Stomach (tissue), 9 donors: Measurements from ENCODE around the gene KIRREL3. TPM values are rescaled to one million over a fixed set of nuclear protein-coding genes. Genes with fewer than 3 reads are reported as not detected.

Experiments
- DNase-seq, 2 donors: peaks; one replicate each; pipeline versions ENCODE4 v3.0.0 to v3.0.0-alpha.2; 2013 to 2019
- H3K27ac ChIP-seq, 5 donors: fragments of 200-600 bp in 4 of 5; sonication (generic) in 4 of 5; one replicate each; pipeline ENCODE4 v1.5.1; 2013 to 2019; ENCODE audit warnings: mild to moderate bottlenecking in 1 of 5, moderate library complexity in 1 of 5
- H3K27me3 ChIP-seq, 3 donors: fragments of 200-600 bp; sonication (generic); one replicate each; pipeline ENCODE4 v1.5.1; 2017 to 2019; ENCODE audit warnings: mixed run types in 1 of 3
- H3K36me3 ChIP-seq, 4 donors: fragments of 200-600 bp; sonication (generic); 1 replicate in 3 of 4; 2 replicates in 1 of 4; pipeline ENCODE4 v1.5.1; 2016 to 2019
- H3K4me1 ChIP-seq, 4 donors: fragments of 200-600 bp; sonication (generic); one replicate each; pipeline ENCODE4 v1.5.1; 2016 to 2019
- H3K4me3 ChIP-seq, 4 donors: fragments of 200-600 bp; sonication (generic) in 3 of 4; one replicate each; pipeline ENCODE4 v1.5.1; 2016 to 2019; ENCODE audit warnings: mild to moderate bottlenecking in 1 of 4
- H3K9me3 ChIP-seq, 4 donors: fragments of 200-600 bp; sonication (generic); one replicate each; pipeline ENCODE4 v1.5.1; 2016 to 2019
- EP300 ChIP-seq: sonication (generic); formaldehyde crosslinking; IDR thresholded peaks from one replicate; pipeline ENCODE4 v1.6.1; 2017; ENCODE audit warnings: antibody characterized with exemption
- POLR2A ChIP-seq, 4 donors: fragments of 450-650 bp; IDR thresholded peaks; one replicate each; pipeline ENCODE4 v1.6.1; 2016; ENCODE audit warnings: antibody characterized with exemption in 4 of 4, control low read depth in 2 of 4, mild to moderate bottlenecking in 1 of 4, moderate library complexity in 1 of 4
- POLR2AphosphoS5 ChIP-seq, 3 donors: sonication (generic); formaldehyde crosslinking; IDR thresholded peaks; one replicate each; pipeline ENCODE4 v1.6.1; 2016; ENCODE audit warnings: antibody characterized with exemption in 3 of 3
- WGBS, 5 donors: extraction: QIAGEN DNeasy Blood & Tissue Kit in 3 of 5; methylation state at CpG; one replicate each; pipeline versions ENCODE4 v1.1.5 to v1.1.7; 2013 to 2018; 5-methylcytosine and 5-hydroxymethylcytosine counted together
- intact Hi-C: fragments of 100-400 bp; cut with DNase I; formaldehyde crosslinking; loops from one replicate; pipeline ENCODE4 v1.15.1; 2023; ENCODE audit warnings: low total_unique reads
- polyA plus RNA-seq, 3 donors: library from polyadenylated mRNA; stranded (reverse); fragments of 200-250 nt; gene quantifications; one replicate each; pipeline ENCODE4 v1.2.3, GENCODE V29; 2013
- total RNA-seq, 5 donors: library from RNA; depleted of rRNA; stranded (reverse); fragments of >200 nt; gene quantifications; one replicate each; pipeline versions ENCODE4 v1.1.0 to v1.2.3, GENCODE V29; 2014 to 2016
- TF ChIP-seq, protein P1 (sequence below), 7 experiments: fragments of 450-650 bp in 4 of 7; fragments of 200-600 bp in 3 of 7; sonication (generic) in 3 of 7; IDR thresholded peaks; one replicate each; pipeline ENCODE4 v1.5.1; 2016 to 2019; ENCODE audit warnings: antibody characterized with exemption in 7 of 7, control low read depth in 2 of 7, mild to moderate bottlenecking in 1 of 7
- donor health status: healthy with polysubstance abuse.
- donor health status: Bipolar disorder and iron deficiency.
- donor health status: healthy.

The KIRREL3 gene
- total and polyA plus RNA-seq, 8 donors = 0.10 to 1.7 (median 0.38) TPM; not detected in 4

DNA sequence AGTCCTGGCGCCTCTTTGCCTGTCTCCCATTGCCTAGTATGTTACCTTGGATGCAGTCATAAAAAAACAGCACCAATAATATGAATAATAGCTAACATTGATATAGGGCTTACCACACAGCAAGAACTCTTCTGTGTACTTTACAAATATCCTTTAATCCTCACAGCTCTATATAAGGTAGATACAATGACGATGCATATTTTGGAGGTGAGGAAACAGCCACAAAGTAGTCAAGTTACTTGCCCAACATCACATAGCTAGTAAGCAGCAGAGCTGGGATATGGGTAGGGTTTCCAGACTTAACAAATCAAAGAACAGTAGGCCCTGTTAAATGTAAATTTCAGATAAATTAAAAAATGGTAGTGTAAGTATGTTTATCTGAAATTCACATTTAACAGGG is 516.3 kb downstream of the KIRREL3 start:
- H3K4me1 ChIP-seq = peaks cover 4 to 7% (median 5%) of the 10 kb centered on the region in 4 donors
- no peak overlapping the region for H3K27ac ChIP-seq
- H3K36me3 ChIP-seq = no peaks in the 10 kb centered on the region
- no peak overlapping the region for H3K4me3 ChIP-seq
- no peak for DNase-seq
- H3K27me3 ChIP-seq = no peaks in the 10 kb centered on the region
- intact Hi-C loops = loop anchor here (5.0 kb wide), 1 partner anchor 37 kb away; no protein-coding TSS in a partner anchor
- H3K9me3 ChIP-seq = no peaks in the 10 kb centered on the region
- 60 to 82% (median 79%) methylated on average over 2 of the region's 2 CpGs for WGBS, 5 donors
- TF ChIP-seq POLR2A (IDR thresholded peaks at IDR 0.05) = no peak
- TF ChIP-seq EP300 = no peak

DNA sequence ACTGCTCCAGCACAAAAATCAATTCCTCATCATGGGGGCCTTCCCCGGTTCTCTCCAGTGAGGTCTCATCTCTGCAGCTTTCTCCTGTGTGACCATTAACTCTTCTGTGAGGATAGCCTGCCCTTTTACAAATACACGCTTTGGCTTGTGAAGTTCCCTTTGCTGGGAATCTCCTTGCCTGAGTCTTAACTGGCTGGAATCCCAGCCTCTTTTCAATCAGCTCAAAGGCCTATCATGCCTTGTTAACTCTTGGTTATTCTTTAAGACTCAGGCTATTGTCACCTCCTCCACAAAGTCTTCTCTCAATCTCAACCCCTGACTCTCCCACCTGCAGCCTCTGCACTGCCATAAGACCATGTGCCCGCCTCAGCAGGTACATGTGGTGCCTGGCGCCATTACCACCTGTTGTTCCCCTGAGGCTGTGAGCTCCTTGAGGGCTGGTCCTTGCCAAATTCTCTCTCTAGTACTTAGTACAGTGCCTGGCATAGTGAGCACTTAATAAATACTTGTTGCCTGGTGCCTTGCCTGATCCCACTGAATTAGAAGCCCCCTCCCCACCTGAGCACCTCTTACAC is 516.9 kb downstream of the KIRREL3 start:
- Histone ChIP-seq H3K4me1 (peaks cover 4 to 7% (median 5%) of the 10 kb centered on the region in 4 donors), H3K9me3 (no peaks in the 10 kb centered on the region), H3K27ac (no peak overlapping the region), H3K36me3 (no peaks in the 10 kb centered on the region), H3K4me3 (no peak overlapping the region), H3K27me3 (no peaks in the 10 kb centered on the region)
- 67 to 93% (median 81%) methylated on average over 4 of the region's 4 CpGs for WGBS, 5 donors
- no peak for DNase-seq
- no peak for TF ChIP-seq POLR2A (IDR thresholded peaks at IDR 0.05)
- no peak for TF ChIP-seq POLR2AphosphoS5 (IDR thresholded peaks at IDR 0.05)
- no peak for TF ChIP-seq EP300
- intact Hi-C loops = loop anchor here (5.0 kb wide), 1 partner anchor 36 kb away; no protein-coding TSS in a partner anchor

DNA sequence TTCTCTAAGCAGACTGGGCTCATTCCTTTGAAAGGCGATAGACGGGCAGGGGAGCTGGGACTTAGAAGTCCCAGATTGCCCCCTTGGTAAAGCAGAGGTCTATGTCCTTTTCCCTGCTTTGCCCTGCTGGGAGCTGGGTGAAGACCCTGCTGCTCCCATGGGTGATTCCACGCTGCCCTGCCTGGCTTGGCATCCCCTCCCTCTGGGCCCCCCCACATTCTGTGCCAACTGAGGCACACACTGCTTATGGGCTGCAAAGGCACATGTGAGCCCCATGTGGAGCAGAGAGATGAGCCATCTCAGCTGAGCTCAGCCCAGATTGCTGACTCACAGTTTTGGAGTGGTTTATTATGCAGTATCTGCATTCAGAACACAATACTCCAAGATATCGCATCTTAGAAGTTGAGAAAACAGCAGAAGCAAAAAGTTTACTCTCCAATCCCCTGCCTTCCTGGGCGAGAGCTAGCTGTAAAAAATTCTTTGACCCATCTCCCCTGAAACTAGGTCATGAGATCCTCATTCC is 517.9 kb downstream of the KIRREL3 start:
- no peak for TF ChIP-seq POLR2A (IDR thresholded peaks at IDR 0.05)
- TF ChIP-seq, protein P1, sequence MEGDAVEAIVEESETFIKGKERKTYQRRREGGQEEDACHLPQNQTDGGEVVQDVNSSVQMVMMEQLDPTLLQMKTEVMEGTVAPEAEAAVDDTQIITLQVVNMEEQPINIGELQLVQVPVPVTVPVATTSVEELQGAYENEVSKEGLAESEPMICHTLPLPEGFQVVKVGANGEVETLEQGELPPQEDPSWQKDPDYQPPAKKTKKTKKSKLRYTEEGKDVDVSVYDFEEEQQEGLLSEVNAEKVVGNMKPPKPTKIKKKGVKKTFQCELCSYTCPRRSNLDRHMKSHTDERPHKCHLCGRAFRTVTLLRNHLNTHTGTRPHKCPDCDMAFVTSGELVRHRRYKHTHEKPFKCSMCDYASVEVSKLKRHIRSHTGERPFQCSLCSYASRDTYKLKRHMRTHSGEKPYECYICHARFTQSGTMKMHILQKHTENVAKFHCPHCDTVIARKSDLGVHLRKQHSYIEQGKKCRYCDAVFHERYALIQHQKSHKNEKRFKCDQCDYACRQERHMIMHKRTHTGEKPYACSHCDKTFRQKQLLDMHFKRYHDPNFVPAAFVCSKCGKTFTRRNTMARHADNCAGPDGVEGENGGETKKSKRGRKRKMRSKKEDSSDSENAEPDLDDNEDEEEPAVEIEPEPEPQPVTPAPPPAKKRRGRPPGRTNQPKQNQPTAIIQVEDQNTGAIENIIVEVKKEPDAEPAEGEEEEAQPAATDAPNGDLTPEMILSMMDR (IDR thresholded peaks at IDR 0.05) = no peak
- Histone ChIP-seq H3K4me1 (peaks cover 4 to 7% (median 5%) of the 10 kb centered on the region in 4 donors), H3K27me3 (no peaks in the 10 kb centered on the region), H3K4me3 (no peak overlapping the region), H3K9me3 (no peaks in the 10 kb centered on the region), H3K36me3 (no peaks in the 10 kb centered on the region), H3K27ac (no peak overlapping the region)
- intact Hi-C loops = loop anchor here (5.0 kb wide), 1 partner anchor 35 kb away; no protein-coding TSS in a partner anchor
- no peak for DNase-seq
- WGBS, 5 donors = 83 to 87% (median 85%) methylated on average over 5 of the region's 5 CpGs

DNA sequence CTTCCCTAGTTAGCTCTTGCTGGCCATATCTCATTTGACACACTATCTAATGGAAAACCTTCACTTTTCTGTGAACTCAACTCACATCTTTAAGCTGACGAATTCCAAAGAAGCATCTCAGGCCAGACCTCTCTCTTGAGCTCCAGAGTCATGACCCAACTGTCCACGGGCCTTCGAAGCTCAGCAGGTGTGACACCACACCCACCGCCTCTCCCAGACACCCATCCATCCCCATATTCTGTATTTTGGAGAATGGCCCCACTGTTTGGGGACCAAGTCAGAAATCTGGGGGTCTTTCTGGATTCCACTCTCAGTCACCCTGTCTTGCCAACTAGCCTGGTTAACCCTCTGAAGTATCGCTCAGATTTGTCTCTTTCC is 519.3 kb downstream of the KIRREL3 start:
- no peak for TF ChIP-seq POLR2AphosphoS5 (IDR thresholded peaks at IDR 0.05)
- TF ChIP-seq, protein P1 (IDR thresholded peaks at IDR 0.05) = no peak
- TF ChIP-seq EP300 = no peak
- no peak for TF ChIP-seq POLR2A (IDR thresholded peaks at IDR 0.05)
- peaks cover 0 to 8% (median 0%) of the 10 kb centered on the region in 3 donors for H3K27me3 ChIP-seq

DNA sequence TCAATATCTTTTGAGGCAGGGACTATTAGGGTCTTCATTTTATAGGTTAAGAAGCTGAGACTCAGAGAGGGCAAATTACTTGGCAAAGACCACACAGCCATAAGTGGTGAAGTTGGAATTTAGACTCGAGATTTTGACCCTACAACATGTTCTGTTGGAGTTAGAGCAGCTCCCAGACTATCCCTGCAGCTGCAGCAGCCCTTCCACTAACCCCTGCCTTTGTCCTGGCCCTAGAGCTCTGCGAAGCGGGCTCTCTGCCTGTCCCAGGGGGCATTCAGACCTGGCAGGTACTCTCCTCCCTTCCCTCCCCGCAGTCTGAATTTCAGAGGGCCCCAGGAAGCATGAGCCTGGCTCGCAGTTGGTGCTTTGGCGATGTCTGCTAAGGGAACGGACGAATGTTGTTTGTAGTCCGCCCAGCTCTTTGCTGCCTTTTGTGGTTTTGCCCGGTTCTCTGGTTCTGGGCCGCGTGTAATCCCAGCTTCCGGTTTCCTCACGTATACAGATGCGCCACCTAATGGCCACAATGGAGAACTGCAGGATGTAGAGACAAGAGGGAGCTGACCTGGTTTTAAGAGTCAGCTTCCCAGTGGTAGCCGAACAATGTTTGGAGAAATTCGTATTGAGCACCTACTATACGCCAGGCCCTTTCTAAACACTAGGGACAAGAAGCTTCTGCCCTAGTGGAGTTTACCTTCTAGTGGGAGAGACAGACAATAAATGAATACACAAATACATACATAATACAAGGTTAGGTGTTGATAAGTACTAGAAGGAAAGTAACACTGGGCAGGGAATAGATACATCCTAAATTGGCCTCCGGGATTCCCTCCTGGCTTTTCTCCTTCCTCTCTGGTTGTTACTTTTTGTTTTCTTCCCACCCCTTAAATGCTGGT is 519.9 kb downstream of the KIRREL3 start:
- H3K4me3 ChIP-seq = no peak overlapping the region
- DNase-seq = peak; percentile 85 to 95
- 11 to 16% (median 13%) methylated on average over 19 of the region's 19 CpGs for WGBS, 5 donors
- no peaks in the 10 kb centered on the region for H3K36me3 ChIP-seq
- no peaks in the 10 kb centered on the region for H3K9me3 ChIP-seq
- TF ChIP-seq EP300 = no peak
- no peak for TF ChIP-seq POLR2A (IDR thresholded peaks at IDR 0.05)
- TF ChIP-seq, protein P1 (IDR thresholded peaks at IDR 0.05) = peak in 6 of 7 experiments; percentile 82 to 98 (median 96)
- TF ChIP-seq POLR2AphosphoS5 (IDR thresholded peaks at IDR 0.05) = peak in 1 of 3 donors; percentile 75
- intact Hi-C loops = loop anchor here (5.0 kb wide), 1 partner anchor 33 kb away; no protein-coding TSS in a partner anchor
- peaks cover 4 to 7% (median 5%) of the 10 kb centered on the region in 4 donors for H3K4me1 ChIP-seq
- H3K27ac ChIP-seq = peak overlapping the region in 4 of 5 donors; percentile 13 to 63 (median 44)
- peaks cover 0 to 8% (median 0%) of the 10 kb centered on the region in 3 donors for H3K27me3 ChIP-seq

More for the DNA sequence above, 519.3 kb downstream of the KIRREL3 start:
- no peak overlapping the region for H3K4me3 ChIP-seq
- no peaks in the 10 kb centered on the region for H3K9me3 ChIP-seq
- intact Hi-C loops = loop anchor here (5.0 kb wide), 1 partner anchor 34 kb away; no protein-coding TSS in a partner anchor
- peaks cover 4 to 7% (median 5%) of the 10 kb centered on the region in 4 donors for H3K4me1 ChIP-seq
- no peak for DNase-seq
- H3K36me3 ChIP-seq = no peaks in the 10 kb centered on the region
- no peak overlapping the region for H3K27ac ChIP-seq
- WGBS, 5 donors = 76 to 83% (median 82%) methylated on average over 5 of the region's 5 CpGs
